Endothelial cell of umbilical vein (primary cell): ENCODE results near the gene NONO.

Experiments
- EZH2 ChIP-seq: IDR thresholded peaks from 2 replicates; pipeline ENCODE4 v1.6.1; 2012; ENCODE audit warnings: borderline replicate concordance, low read depth, mild to moderate bottlenecking, moderate library complexity, low read length, inconsistent platforms; ENCODE audit not compliant: severe bottlenecking
- JUN ChIP-seq: IDR thresholded peaks from 2 replicates; pipeline ENCODE4 v1.6.1; 2011; ENCODE audit warnings: borderline replicate concordance, low read depth; ENCODE audit not compliant: insufficient read length, insufficient read depth
- MYC ChIP-seq: IDR thresholded peaks from one replicate; pipeline ENCODE4 v1.6.1; 2011; ENCODE audit warnings: mild to moderate bottlenecking, low read depth, low read length
- POLR2A ChIP-seq: IDR thresholded peaks from 2 replicates; pipeline ENCODE4 v1.6.1; 2012; ENCODE audit warnings: low read depth, mild to moderate bottlenecking, control low read depth, low read length
- POLR2AphosphoS5 ChIP-seq: IDR thresholded peaks from 2 replicates; pipeline ENCODE4 v1.6.1; 2012; ENCODE audit warnings: low read depth, mild to moderate bottlenecking, control low read depth, low read length, moderate library complexity; ENCODE audit not compliant: insufficient read depth
- TF ChIP-seq, protein P1 (sequence below), 2 donors: IDR thresholded peaks; 1 replicate in 1 of 2; 2 replicates in 1 of 2; pipeline ENCODE4 v1.5.1; 2011; ENCODE audit warnings: low read length in 2 of 2, mild to moderate bottlenecking in 2 of 2, moderate library complexity in 2 of 2, control low read depth in 1 of 2, inconsistent platforms in 1 of 2, low read depth in 1 of 2; ENCODE audit not compliant: insufficient read depth in 1 of 2; ENCODE audit errors: extremely low read depth in 1 of 2

DNA sequence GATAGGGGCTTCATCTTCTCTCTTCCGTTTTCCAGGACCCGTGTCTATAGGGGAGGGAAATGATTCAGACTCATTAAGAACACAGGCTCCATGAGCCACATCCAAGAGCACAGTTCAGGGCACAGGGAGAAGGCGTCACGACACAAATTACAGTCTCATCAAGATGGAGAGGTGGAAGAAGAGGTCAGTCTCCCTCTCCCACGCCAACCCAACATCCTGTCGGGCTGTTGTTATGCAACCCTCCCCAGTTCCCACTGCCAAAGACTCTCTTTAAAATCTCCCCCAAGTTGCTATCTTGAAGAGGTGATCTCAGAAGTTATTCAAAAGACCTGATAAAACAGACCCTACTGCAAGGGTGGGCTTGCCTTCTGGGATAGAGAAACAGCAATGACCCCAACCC is 42.1 kb upstream of the NONO start:
- TF ChIP-seq, protein P1, sequence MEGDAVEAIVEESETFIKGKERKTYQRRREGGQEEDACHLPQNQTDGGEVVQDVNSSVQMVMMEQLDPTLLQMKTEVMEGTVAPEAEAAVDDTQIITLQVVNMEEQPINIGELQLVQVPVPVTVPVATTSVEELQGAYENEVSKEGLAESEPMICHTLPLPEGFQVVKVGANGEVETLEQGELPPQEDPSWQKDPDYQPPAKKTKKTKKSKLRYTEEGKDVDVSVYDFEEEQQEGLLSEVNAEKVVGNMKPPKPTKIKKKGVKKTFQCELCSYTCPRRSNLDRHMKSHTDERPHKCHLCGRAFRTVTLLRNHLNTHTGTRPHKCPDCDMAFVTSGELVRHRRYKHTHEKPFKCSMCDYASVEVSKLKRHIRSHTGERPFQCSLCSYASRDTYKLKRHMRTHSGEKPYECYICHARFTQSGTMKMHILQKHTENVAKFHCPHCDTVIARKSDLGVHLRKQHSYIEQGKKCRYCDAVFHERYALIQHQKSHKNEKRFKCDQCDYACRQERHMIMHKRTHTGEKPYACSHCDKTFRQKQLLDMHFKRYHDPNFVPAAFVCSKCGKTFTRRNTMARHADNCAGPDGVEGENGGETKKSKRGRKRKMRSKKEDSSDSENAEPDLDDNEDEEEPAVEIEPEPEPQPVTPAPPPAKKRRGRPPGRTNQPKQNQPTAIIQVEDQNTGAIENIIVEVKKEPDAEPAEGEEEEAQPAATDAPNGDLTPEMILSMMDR (IDR thresholded peaks at IDR 0.05; ENCODE audit: extremely low read depth in 1 of 2, insufficient read depth in 1 of 2, low read depth in 1 of 2, low read length in 2 of 2), result no peak
- TF ChIP-seq POLR2AphosphoS5 (no peak), EZH2 (no peak), POLR2A (no peak), JUN (no peak), MYC (no peak)
